T1000 (cell line): ENCODE results near the gene GRB2.
"Not testable (repeated sequence)": the region's sequence is repeated elsewhere in the genome, so short reads cannot be mapped to it uniquely, and the experiment has no call there.

Experiments used
- DNase-seq: peaks from one replicate; lab custom pipeline; 2025; ENCODE audit warnings: mixed read lengths; lab: John Stamatoyannopoulos, UW

The GRB2 gene

GRCh38 chr17:75387771-75388170 lies 17.7 kb downstream of the GRB2 start:
- DNase-seq: no peak

DNA sequence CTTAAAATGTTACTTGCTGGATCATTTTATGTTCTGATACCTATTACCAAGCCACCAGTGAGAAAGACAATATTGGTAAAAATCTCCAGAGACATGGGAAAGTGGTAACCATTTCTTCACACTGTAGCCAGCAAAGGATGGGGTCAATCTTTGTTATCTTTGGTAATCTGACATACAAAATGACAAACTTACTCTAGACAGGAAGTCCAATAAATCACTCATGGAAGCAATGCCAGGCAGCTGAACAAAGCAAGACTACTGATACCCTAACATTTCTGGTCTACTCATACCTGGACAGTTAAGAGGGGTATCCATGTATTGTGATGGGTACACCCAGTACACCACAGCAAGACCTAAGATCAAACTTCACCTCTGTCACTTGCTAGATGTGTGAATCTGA lies 19.0 kb downstream of the GRB2 start:
- DNase-seq: no peak

GRCh38 chr17:75384751-75385150 lies 20.7 kb downstream of the GRB2 start:
- no peak for DNase-seq

GRCh38 chr17:75383842-75384195 lies 21.7 kb downstream of the GRB2 start:
- DNase-seq: no peak

DNA sequence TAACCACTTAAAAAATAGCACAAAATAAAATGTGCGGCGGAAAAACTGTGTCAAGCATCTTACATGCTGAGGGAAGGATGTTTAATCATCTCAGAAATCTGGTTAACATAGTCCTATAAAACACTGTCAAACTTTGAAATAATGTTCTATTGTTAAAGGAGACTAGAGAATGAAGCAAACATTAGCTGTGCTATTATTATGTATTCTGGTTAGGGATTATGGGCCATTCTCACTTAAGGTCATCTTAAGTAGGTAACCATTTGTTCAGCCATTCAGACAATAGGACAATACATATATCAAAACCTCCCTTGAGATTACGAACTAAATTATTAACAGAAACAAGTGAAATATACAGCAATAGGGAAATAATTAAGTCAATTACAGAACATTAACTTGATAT lies 24.7 kb downstream of the GRB2 start:
- no peak for DNase-seq

GRCh38 chr17:75380315-75380714 lies 25.2 kb downstream of the GRB2 start:
- no peak for DNase-seq

DNA sequence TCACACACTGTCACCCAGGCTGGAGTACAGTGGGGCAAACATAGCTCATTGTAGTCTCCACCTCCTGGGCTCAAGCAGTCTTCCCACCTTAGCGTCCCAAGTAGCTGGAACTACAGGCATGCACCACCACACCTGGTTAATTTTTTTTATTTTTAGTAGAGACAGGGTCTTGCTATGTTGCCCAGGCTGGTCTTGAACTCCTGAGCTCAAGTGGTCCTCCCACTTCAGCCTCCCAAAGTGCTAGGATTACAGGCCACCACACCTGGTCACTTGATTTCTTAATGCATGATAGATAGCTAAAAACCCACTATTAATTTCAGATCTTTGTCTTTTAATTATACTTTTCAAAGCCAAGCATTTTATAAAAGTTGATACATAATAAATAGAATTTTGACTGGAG lies 26.1 kb downstream of the GRB2 start:
- DNase-seq: not testable (repeated sequence)

GRCh38 chr17:75373280-75373679 lies 32.2 kb downstream of the GRB2 start:
- DNase-seq: no peak

- DNase-seq: no peak
Observed at GRCh38 chr17:75371981-75372380, 33.5 kb downstream of the GRB2 start.

GRCh38 chr17:75371339-75371738 lies 34.1 kb downstream of the GRB2 start:
- DNase-seq: no peak

- DNase-seq: no peak
Observed at GRCh38 chr17:75370286-75370915, 35.1 kb downstream of the GRB2 start.

DNA sequence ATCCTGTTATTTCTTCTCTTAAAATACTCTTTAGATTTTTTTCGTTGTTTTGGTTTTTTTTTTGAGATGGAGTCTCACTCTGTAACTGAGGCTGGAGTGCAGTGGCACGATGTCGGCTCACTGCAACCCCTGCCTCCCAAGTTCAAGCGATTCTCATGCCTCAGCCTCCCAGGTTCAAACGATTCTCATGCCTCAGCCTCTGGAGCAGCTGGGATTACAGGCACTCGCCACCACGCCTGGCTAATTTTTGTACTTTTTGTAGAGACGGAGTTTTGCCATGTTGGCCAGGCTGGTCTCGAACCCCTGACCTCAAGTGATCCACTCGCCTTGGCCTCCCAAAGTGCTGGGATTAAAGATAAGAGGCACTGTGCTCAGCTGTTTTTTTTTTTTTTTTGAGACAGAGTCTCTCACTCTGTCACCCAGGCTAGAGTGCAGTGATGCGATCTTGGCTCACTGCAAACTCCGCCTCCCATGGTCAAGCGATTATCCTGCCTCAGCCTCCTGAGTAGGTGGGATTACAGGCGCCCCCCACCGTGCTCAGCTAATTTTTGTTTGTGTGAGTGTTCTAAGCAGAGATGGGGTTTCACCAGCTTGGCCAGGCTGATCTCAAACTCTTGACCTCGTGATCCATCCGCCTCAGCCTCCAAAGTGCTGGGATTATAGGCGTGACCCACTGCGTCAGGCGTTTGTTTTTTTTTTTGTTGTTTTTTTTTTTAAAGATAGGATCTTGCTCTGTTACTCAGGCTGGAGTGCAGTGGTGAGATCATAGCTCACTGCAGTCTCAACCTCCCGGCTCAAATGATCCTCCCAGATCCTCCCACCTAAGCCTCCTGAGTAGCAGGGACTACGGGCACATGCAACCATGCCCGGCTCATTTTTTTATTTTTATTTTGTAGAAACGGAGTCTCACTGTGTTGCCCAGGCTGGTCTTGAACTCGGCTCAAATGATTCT lies 37.4 kb downstream of the GRB2 start:
- peak; percentile 14 for DNase-seq

GRCh38 chr17:75367312-75367711 lies 38.2 kb downstream of the GRB2 start:
- DNase-seq: no peak

DNA sequence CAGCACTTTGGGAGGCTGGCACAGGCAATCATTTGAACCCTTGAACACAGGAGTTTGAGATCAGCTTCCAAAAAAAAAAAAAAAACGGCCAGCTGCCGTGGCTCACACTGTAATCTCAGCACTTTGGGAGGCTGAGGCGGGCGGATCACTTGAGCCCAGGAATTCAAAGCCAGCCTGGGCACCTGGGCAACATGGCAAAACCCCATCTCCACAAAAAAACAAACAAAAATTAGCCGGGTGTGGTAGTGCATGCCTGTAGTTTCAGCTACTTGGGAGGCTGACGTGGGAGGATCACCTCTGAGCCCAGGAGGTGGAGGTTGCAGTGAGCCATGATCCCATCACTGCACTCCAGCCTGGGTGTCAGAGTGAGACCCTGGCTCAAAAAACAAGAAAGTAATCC lies 39.0 kb downstream of the GRB2 start:
- no peak for DNase-seq

DNA sequence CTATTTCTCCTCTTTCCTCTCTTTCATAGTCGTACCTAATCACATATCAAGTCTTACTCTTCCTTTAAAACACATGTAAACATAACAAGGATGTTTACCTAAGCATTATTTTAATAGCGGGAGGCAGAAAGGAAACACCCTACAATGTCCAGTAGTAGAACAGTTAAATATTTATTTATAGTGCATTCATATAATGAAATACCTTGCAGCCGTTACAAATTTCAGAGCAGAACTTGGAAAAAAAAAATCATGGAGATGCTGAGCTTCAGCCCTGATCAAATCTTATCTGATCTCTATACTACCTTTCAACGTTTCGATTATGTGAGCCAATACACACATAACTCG lies 39.6 kb downstream of the GRB2 start:
- DNase-seq: no peak

- no peak for DNase-seq
Observed at GRCh38 chr17:75365009-75365930, 40.2 kb downstream of the GRB2 start.

GRCh38 chr17:75364078-75364477 lies 41.4 kb downstream of the GRB2 start:
- no peak for DNase-seq

- DNase-seq: no peak
Observed at GRCh38 chr17:75361996-75362395, 43.5 kb downstream of the GRB2 start.

DNA sequence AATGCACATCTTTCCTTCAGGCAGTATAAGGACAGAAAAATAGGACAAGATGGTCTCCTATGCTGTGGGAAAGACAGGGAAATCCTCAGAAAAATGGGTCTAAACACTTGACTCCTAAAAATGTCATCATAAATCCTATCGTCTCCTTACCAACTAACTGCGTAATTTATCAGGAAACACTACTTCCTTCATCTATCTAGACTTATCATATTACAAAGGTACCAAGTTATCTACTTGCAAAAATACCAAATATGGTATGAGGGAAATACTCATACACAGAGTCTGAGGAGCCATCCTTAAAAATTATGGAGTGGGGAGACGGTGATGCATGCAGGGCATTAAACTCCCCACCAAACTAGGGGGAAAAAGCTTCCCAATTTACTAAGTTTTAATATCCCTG lies 44.1 kb downstream of the GRB2 start:
- DNase-seq: no peak

DNA sequence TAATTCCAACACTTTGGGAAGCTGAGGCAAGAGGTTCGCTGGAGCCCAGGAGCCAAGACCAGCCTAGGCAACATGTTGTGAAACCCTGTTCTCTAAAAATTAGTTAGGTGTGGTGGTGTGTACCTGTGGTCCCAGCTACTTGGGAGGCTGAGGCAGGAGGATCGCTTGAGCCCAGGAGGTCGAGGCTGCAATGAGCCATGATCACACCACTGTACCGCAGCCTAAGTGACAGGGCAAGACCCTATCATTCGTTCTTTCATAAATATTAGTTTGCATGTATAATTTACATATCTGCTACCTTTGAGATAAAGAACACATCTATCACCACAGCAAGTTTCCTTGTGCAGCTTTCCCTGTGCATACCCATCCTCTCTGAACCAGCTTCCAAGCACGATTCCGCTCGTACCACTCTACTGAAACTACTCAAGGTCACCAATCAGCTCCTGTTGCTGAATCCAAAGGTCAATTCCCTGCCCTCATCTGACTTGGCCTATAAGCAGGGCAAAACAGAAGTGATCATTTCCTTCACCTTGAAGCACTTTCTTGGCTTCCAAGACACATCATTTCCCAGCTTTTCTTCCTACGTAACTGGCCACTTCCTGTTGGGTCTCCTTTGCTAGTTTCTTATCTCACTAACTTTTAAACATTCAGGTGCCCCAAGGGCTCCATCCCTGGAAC lies 49.1 kb downstream of the GRB2 start:
- no peak for DNase-seq

GRCh38 chr17:75353176-75353575 lies 52.3 kb downstream of the GRB2 start:
- DNase-seq: no peak

DNA sequence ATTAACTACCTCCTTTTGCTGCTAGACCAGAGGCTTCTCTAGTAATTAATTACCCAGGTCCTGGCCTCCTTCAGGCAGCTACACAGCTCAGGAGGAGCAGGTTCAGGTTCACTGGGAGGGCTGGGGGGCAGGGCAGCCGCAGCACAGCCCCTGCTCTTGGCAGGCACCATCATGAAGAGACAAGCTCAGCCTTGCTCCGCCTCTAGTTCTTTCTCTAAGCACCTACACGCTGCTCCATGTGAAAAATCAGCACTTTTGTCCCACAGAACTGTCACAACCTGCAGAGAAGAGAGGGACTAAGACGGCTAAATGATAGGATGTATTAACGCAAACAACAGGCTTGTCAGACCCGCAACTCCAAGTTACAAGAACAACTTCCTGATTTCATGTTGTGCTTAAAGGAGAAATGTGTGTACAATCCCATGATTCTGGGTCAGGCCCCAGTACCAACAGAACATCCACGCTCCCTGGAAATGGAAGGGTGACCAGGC lies 53.4 kb downstream of the GRB2 start:
- DNase-seq: no peak
